ENCODE measurements around the gene RBM20.
"Not testable (repeated sequence)": the region's sequence is repeated elsewhere in the genome, so short reads cannot be mapped to it uniquely, and the experiment has no call there.

The RBM20 gene

GRCh38 chr10:110865186-110865808, 221.2 kb downstream of the RBM20 start:
- H3K27me3 ChIP-seq (replicated peaks): no peaks in the 10 kb centered on the region
- in situ Hi-C loops (cut with HindIII; ENCODE audit: low pct_ligation_motif_present, low sequenced_read_pairs): no loop called here
- H3K4me3 ChIP-seq (ENCODE audit: low read depth, low read length): no peak overlapping the region
- H3K36me3 ChIP-seq (replicated peaks): no peaks in the 10 kb centered on the region
- no peak overlapping the region for H3K27ac ChIP-seq
- no peak for TF ChIP-seq CTCF (IDR thresholded peaks at IDR 0.05; ENCODE audit: low read depth, low read length, missing control alignments)
- DNase-seq: no peak

- no peaks in the 10 kb centered on the region for H3K27me3 ChIP-seq (replicated peaks)
Measured at GRCh38 chr10:110865809-110866482, 221.8 kb downstream of the RBM20 start.

GRCh38 chr10:110867011-110867806, 223.1 kb downstream of the RBM20 start:
- H3K27me3 ChIP-seq (replicated peaks); in situ Hi-C loops (cut with HindIII; ENCODE audit: low pct_ligation_motif_present, low sequenced_read_pairs); DNase-seq; H3K27ac ChIP-seq; H3K4me3 ChIP-seq (ENCODE audit: low read depth, low read length); H3K36me3 ChIP-seq (replicated peaks): not testable (repeated sequence)

More at GRCh38 chr10:110865809-110866482, 221.8 kb downstream of the RBM20 start:
- DNase-seq: no peak
- TF ChIP-seq CTCF (IDR thresholded peaks at IDR 0.05; ENCODE audit: low read depth, low read length, missing control alignments): no peak
- Histone ChIP-seq H3K36me3 (replicated peaks) (no peaks in the 10 kb centered on the region), H3K4me3 (ENCODE audit: low read depth, low read length) (no peak overlapping the region), H3K27ac (no peak overlapping the region)
- in situ Hi-C loops (cut with HindIII; ENCODE audit: low pct_ligation_motif_present, low sequenced_read_pairs): no loop called here

GRCh38 chr10:110867807-110868465, 223.8 kb downstream of the RBM20 start:
- no peak overlapping the region for H3K4me3 ChIP-seq (ENCODE audit: low read depth, low read length)
- H3K27me3 ChIP-seq (replicated peaks): no peaks in the 10 kb centered on the region
- no peak overlapping the region for H3K27ac ChIP-seq
- H3K36me3 ChIP-seq (replicated peaks): no peaks in the 10 kb centered on the region
- in situ Hi-C loops (cut with HindIII; ENCODE audit: low pct_ligation_motif_present, low sequenced_read_pairs): no loop called here
- no peak for DNase-seq
- TF ChIP-seq CTCF (IDR thresholded peaks at IDR 0.05; ENCODE audit: low read depth, low read length, missing control alignments): no peak

- Histone ChIP-seq H3K27me3 (replicated peaks) (no peaks in the 10 kb centered on the region), H3K36me3 (replicated peaks) (no peaks in the 10 kb centered on the region), H3K27ac (no peak overlapping the region), H3K4me3 (ENCODE audit: low read depth, low read length) (no peak overlapping the region)
- TF ChIP-seq CTCF (IDR thresholded peaks at IDR 0.05; ENCODE audit: low read depth, low read length, missing control alignments): no peak
- in situ Hi-C loops (cut with HindIII; ENCODE audit: low pct_ligation_motif_present, low sequenced_read_pairs): no loop called here
- no peak for DNase-seq
Measured at GRCh38 chr10:110868981-110869380, 224.8 kb downstream of the RBM20 start.

GRCh38 chr10:110870823-110871297, 226.7 kb downstream of the RBM20 start:
- Histone ChIP-seq H3K4me3 (ENCODE audit: low read depth, low read length) (no peak overlapping the region), H3K27ac (peak overlapping the region; percentile 87), H3K36me3 (replicated peaks) (no peaks in the 10 kb centered on the region), H3K27me3 (replicated peaks) (no peaks in the 10 kb centered on the region)
- in situ Hi-C loops (cut with HindIII; ENCODE audit: low pct_ligation_motif_present, low sequenced_read_pairs): no loop called here
- no peak for TF ChIP-seq CTCF (IDR thresholded peaks at IDR 0.05; ENCODE audit: low read depth, low read length, missing control alignments)
- no peak for DNase-seq

All from brain microvascular endothelial cell (primary cell).